Fibroblast of lung (primary cell): ENCODE data around the gene KLF3. TPM values are rescaled to one million over a fixed set of nuclear protein-coding genes. Genes with fewer than 3 reads are reported as not detected.

Experiments used
- DNase-seq, 2 donors: peaks; one replicate each; pipeline versions ENCODE4 v3.0.0 to v3.0.0-alpha.2; 2010; ENCODE audit warnings: low read depth in 2 of 2
- H2AFZ ChIP-seq: 2 replicates; pipeline ENCODE4 v1.5.1; 2012; ENCODE audit warnings: low read length, control low read depth, inconsistent platforms
- H3K27ac ChIP-seq: 2 replicates; pipeline ENCODE4 v1.5.1; 2011; ENCODE audit warnings: low read length, control low read depth; ENCODE audit not compliant: insufficient read depth
- H3K27me3 ChIP-seq: 2 replicates; pipeline ENCODE4 v1.5.1; 2011; ENCODE audit warnings: mild to moderate bottlenecking, low read length; ENCODE audit not compliant: control insufficient read depth, insufficient read depth
- H3K36me3 ChIP-seq: 2 replicates; pipeline ENCODE4 v1.5.1; 2011; ENCODE audit warnings: low read length; ENCODE audit not compliant: control insufficient read depth, insufficient read depth
- H3K4me1 ChIP-seq: 2 replicates; pipeline ENCODE4 v1.5.1; 2011; ENCODE audit warnings: low read length; ENCODE audit not compliant: control insufficient read depth, insufficient read depth; ENCODE audit errors: extremely low read depth
- H3K4me2 ChIP-seq: 2 replicates; pipeline ENCODE4 v1.5.1; 2011; ENCODE audit warnings: low read length, control low read depth; ENCODE audit not compliant: insufficient read depth; ENCODE audit errors: extremely low read depth
- H3K4me3 ChIP-seq, 4 experiments: fragments of 200-600 bp in 1 of 4; sonication (generic) in 1 of 4; replicated peaks in 1 of 4; 2 replicates each; pipeline ENCODE4 v1.5.1; 2011 to 2016; ENCODE audit warnings: low read length in 4 of 4, low read depth in 3 of 4, mild to moderate bottlenecking in 3 of 4, control low read depth in 2 of 4, inconsistent platforms in 1 of 4, mixed read lengths in 1 of 4; ENCODE audit not compliant: insufficient read depth in 1 of 4; ENCODE audit errors: control extremely low read depth in 1 of 4
- H3K79me2 ChIP-seq: 2 replicates; pipeline ENCODE4 v1.5.1; 2012; ENCODE audit warnings: mild to moderate bottlenecking, low read length, inconsistent platforms; ENCODE audit not compliant: control insufficient read depth, insufficient read depth
- H3K9ac ChIP-seq: 2 replicates; pipeline ENCODE4 v1.5.1; 2011; ENCODE audit warnings: mild to moderate bottlenecking, low read length, control low read depth; ENCODE audit not compliant: insufficient read depth
- H3K9me3 ChIP-seq: 2 replicates; pipeline ENCODE4 v1.5.1; 2012; ENCODE audit warnings: low read depth, low read length; ENCODE audit not compliant: control insufficient read depth, insufficient read depth
- H4K20me1 ChIP-seq: 2 replicates; pipeline ENCODE4 v1.5.1; 2011; ENCODE audit warnings: low read length; ENCODE audit not compliant: control insufficient read depth, insufficient read depth; ENCODE audit errors: extremely low read depth
- CTCF ChIP-seq, 2 donors: IDR thresholded peaks in 1 of 2; conservative IDR thresholded peaks in 1 of 2; 1 replicate in 1 of 2; 2 replicates in 1 of 2; pipeline ENCODE4 v1.5.1; 2011 to 2012; ENCODE audit warnings: low read length in 2 of 2, control low read depth in 1 of 2, inconsistent platforms in 1 of 2, low read depth in 1 of 2, mild to moderate bottlenecking in 1 of 2
- EZH2 ChIP-seq: IDR thresholded peaks from 2 replicates; pipeline ENCODE4 v1.5.1; 2012; ENCODE audit warnings: low read length, control low read depth, mild to moderate bottlenecking; ENCODE audit errors: missing control alignments
- polyA plus RNA-seq, 2 donors: library from polyadenylated mRNA; depleted of rRNA in 1 of 2; stranded (reverse) in 1 of 2; unstranded in 1 of 2; fragments of >200 nt; gene quantifications; 2 replicates each; pipeline ENCODE4 v1.2.1, GENCODE V29; 2011 to 2012; ENCODE audit warnings: missing spikeins in 1 of 2
- total RNA-seq: library from RNA; depleted of rRNA; stranded (reverse); fragments of >200 nt; gene quantifications from 2 replicates; pipeline ENCODE4 v1.2.1, GENCODE V29; 2014

KLF3 gene
- total and polyA plus RNA-seq, 2 donors (not counting 1 experiment from before 2014, with no cell fraction given) = 12.4 to 18.9 TPM

- Histone ChIP-seq H2AFZ (no peak overlapping the region), H3K36me3 (no peaks in the 10 kb centered on the region), H3K27ac (no peak overlapping the region), H3K4me3 (no peak overlapping the region), H4K20me1 (no peaks in the 10 kb centered on the region), H3K79me2 (no peaks in the 10 kb centered on the region), H3K27me3 (no peaks in the 10 kb centered on the region), H3K4me1 (no peaks in the 10 kb centered on the region), H3K4me2 (no peak overlapping the region), H3K9me3 (no peaks in the 10 kb centered on the region), H3K9ac (no peak overlapping the region)
- no peak for DNase-seq
- TF ChIP-seq CTCF (conservative IDR thresholded peaks at IDR 0.05 in 1 of 2, IDR thresholded peaks at IDR 0.05 in 1 of 2; ENCODE audit: low read depth in 1 of 2, low read length in 2 of 2) (no peak), EZH2 (no peak)
Observed at GRCh38 chr4:38715050-38715449, 51.1 kb downstream of the KLF3 start.

- Histone ChIP-seq H3K4me2 (no peak overlapping the region), H3K9ac (no peak overlapping the region), H3K9me3 (no peaks in the 10 kb centered on the region), H3K79me2 (no peaks in the 10 kb centered on the region), H3K27ac (no peak overlapping the region), H3K4me1 (no peaks in the 10 kb centered on the region), H4K20me1 (no peaks in the 10 kb centered on the region), H2AFZ (no peak overlapping the region), H3K4me3 (no peak overlapping the region), H3K36me3 (no peaks in the 10 kb centered on the region), H3K27me3 (no peaks in the 10 kb centered on the region)
- no peak for DNase-seq
- TF ChIP-seq CTCF (conservative IDR thresholded peaks at IDR 0.05 in 1 of 2, IDR thresholded peaks at IDR 0.05 in 1 of 2; ENCODE audit: low read depth in 1 of 2, low read length in 2 of 2) = no peak
- no peak for TF ChIP-seq EZH2
Observed at GRCh38 chr4:38716256-38716655, 52.3 kb downstream of the KLF3 start.

- H3K9ac ChIP-seq = no peak overlapping the region
- H3K9me3 ChIP-seq = no peaks in the 10 kb centered on the region
- H2AFZ ChIP-seq = no peak overlapping the region
- TF ChIP-seq CTCF (conservative IDR thresholded peaks at IDR 0.05 in 1 of 2, IDR thresholded peaks at IDR 0.05 in 1 of 2; ENCODE audit: low read depth in 1 of 2, low read length in 2 of 2) (no peak), EZH2 (no peak)
- no peaks in the 10 kb centered on the region for H4K20me1 ChIP-seq
- H3K36me3 ChIP-seq = no peaks in the 10 kb centered on the region
- no peak overlapping the region for H3K27ac ChIP-seq
- H3K27me3 ChIP-seq = no peaks in the 10 kb centered on the region
- H3K4me1 ChIP-seq = no peaks in the 10 kb centered on the region
- DNase-seq = peak; percentile 14 to 30
- H3K4me3 ChIP-seq = no peak overlapping the region
- H3K79me2 ChIP-seq = no peaks in the 10 kb centered on the region
- H3K4me2 ChIP-seq = no peak overlapping the region
Observed at GRCh38 chr4:38717604-38718003, 53.6 kb downstream of the KLF3 start.
